Stimulated activated CD4-positive, alpha-beta T cell treated with anti-CD3 and anti-CD28 coated beads, Interleukin-2, amount 100 ng/mL, for 24 hours (primary cell): ENCODE results near the gene ZC3H14.

Experiments used
- DNase-seq, 2 donors: peaks; one replicate each; pipeline ENCODE4 v3.0.0-alpha.2; 2020

The ZC3H14 gene

GRCh38 chr14:88611878-88612277, 49.0 kb downstream of the ZC3H14 start:
- DNase-seq: no peak

GRCh38 chr14:88612981-88613380, 50.1 kb downstream of the ZC3H14 start:
- no peak for DNase-seq

- no peak for DNase-seq
Observed at GRCh38 chr14:88613552-88614010, 50.7 kb downstream of the ZC3H14 start.

DNA sequence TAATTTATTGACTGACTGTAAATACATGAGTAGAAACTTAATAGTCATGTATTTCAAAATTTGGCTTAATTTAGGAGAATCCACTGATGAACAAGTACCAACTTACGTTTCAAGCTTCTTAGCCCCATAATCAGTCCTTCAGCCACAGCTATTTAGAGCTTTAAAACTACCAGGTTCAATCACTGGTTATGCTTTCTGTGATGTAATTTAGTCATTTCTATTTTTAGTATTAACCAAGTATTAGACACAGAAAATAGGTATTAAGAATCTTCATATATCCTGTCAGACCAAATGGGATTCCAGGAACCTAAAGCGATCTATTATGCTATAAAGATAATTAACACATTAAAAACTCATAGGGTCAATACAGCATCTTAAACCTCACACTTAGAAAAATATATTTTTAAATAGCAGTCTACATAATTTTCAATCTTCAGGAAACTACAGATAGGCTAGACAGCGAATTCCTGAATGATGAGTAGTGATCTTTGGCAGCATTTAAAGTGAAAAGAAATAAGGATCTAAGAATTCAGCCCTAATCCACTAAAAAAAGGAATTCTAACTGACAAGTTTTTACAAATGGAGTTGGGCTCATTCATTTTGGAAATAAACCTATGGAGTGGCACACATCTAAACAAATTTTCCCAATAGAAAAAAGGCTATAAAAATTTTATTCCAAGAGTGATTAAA, 51.5 kb downstream of the ZC3H14 start:
- DNase-seq: no peak

DNA sequence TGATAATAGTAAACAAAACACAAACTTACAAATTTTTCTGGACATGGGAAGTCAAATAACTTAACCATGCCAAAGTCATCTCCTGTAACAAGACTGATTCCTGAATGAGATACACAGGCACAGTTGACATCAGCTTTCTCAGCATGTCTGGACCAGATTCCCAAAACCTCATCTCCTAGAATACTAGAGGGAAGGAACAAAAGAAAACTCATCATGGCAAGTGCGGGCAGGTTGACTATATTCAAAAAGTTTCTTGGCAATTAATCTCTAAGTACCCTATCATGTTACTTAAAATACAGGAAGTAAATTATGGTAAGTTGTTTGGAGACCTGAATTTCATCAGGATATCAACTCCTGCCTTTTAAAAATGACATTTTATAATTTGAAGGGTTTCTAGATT, 53.9 kb downstream of the ZC3H14 start:
- no peak for DNase-seq

GRCh38 chr14:88617479-88617878, 54.6 kb downstream of the ZC3H14 start:
- DNase-seq: no peak

DNA sequence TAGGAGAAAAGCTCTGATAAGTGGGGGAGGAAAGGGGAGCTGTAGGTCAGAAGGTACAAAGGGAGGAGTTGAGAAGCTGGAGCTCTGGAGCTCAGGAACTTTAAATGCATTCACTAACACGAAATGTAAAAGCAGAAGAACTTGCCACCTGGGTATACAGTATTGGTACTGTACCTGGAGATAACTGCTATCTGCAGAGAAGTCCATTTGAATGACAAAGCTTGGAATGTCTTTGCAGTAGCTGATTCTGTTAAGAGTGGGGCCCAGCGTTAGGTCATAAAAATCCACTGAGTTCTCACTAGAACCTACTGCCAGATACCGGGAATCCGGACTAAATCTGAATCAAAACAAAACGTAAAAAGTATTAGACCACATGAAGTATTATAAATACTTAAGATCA, 55.6 kb downstream of the ZC3H14 start:
- no peak for DNase-seq

- no peak for DNase-seq
Observed at GRCh38 chr14:88621100-88621499, 58.3 kb downstream of the ZC3H14 start.

DNA sequence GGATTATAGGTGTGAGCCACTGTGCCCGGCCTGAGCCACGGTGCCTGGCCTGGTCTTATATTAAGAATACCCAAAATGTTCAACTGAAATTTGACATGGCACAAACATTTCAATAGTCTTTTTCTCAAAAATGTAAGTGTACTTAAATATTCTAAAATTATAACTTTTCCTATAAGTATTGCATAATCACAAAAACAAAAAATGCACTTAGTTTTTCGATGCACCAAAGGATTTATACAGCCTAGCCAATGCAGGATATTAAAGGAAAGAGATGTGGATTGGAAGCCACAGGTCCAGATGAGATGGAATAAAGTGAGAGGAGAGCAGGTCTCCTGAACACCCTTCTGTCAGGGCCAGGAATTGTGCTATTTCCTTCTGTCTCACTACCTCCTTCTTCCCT, 62.8 kb downstream of the ZC3H14 start:
- no peak for DNase-seq

DNA sequence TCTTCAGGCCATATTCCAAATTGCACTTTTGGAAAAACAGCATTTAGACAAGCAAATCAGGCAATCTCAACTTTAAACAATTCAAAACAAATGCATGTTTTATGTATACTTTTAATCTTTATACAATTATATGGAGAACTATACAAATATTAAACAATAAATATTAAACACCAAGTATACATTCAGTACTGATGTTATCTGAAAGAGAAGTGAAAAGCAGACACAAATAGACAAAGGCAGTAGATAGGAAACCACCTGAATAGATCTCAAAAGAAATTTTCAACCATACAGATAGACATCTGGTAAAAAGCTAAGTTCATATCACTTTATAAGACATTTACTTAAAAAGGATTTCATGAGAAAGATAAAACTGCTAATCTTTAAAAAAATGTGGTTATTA, 65.2 kb downstream of the ZC3H14 start:
- DNase-seq: no peak

DNA sequence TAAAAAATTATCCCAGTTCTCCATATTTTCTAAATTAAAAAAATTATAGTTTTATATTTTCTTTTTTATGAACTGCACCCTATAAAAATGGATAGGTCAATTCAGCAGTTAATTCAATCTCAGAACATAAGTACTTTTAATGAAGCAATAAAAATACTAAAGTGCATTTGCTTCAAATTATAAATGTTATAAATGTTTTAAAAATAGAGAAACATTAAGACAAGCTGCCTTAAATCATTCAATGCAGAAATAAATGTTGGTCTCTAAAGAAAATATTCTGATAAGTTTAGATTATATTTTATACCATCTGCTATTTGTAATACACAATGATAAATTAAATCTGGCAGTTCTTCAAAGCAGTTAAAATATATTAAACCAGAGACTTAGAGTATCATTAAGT, 65.6 kb downstream of the ZC3H14 start:
- DNase-seq: no peak

- no peak for DNase-seq
Observed at GRCh38 chr14:88630565-88630964, 67.7 kb downstream of the ZC3H14 start.

GRCh38 chr14:88631091-88631490, 68.3 kb downstream of the ZC3H14 start:
- no peak for DNase-seq

DNA sequence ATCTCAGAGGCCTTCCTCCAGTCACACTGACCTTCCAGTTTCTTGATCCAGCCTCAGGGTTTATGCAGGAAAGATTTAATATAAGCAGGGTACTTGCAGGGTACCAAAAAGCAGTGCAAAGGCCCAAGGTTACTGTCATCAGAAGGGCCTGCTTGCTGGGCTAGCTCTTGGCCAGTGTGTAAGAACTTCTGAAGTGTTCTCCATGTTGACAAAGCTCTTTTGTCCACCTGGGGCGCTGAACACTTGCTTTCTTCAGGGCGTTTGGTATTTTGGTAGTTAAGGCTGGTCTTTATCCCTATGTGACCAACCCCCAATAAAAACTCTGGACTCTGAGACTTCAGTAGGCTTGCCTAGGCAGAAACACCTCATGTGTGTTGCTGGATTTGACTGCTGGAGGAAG, 69.7 kb downstream of the ZC3H14 start:
- no peak for DNase-seq

GRCh38 chr14:88639221-88639620, 76.4 kb downstream of the ZC3H14 start:
- DNase-seq: no peak

DNA sequence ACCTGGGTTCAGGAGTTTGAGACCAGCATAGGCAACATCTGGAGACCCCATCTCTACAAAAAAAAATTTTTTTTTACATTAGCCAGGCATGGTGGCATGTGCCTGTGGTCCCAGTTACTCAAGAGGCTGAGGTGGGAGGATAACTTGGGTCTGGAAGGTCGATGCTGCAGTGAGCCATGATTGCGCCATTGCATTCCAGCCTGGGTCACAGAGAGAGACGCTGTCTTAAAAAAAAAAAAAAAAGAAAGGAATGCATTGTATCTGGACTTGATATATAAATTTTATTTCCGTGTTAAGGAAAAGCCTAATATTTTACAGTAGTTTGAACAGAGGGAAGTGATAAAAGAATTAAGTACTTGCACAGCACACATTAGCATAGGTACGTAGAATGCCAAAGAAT, 97.2 kb downstream of the ZC3H14 start:
- no peak for DNase-seq

DNA sequence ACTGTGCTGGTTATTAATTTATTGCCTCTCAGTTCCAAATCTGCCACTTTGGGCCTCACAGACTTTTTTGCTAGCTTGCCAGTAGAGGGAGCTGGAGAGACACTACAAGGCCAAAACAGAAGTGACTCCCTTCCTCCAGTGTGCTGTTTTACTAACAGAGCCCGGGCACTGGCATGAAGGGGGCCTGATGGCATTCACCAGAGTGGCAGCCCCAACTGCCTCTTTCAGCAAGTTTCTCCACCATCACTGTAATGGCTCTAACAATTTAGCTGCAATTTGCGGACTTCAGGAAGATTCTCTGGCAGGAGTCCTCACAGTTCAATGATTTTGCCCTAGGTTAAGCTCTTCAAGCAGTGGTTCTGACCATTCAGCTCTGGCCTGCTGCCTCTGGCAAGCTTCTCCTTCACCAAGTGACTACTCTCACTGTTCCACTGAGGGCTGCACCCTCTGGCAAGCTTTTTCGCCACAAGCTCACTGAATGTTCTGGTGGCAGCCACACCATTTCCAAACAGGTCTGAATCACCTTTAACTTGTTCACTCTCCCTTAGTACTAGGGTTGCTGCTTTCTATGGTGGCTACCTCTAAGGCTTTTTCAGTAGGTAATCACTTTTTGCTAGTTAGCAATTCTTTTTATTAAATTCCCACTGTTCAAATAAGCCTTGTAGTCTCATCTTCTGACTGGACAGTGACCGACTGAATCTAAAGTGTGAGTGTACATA, 104.9 kb downstream of the ZC3H14 start:
- peak; percentile 23 to 42 for DNase-seq

GRCh38 chr14:88668448-88669116, 105.7 kb downstream of the ZC3H14 start:
- no peak for DNase-seq

GRCh38 chr14:88669346-88669745, 106.5 kb downstream of the ZC3H14 start:
- no peak for DNase-seq
